Ectodermal cell (in vitro differentiated cells): Measurements from ENCODE around the gene CFAP46.
"Not testable (repeated sequence)": the region's sequence is repeated elsewhere in the genome, so short reads cannot be mapped to it uniquely, and the experiment has no call there.

ENCODE experiments used
- H3K27ac ChIP-seq: 2 replicates; pipeline ENCODE4 v1.7.0; 2013; ENCODE audit warnings: mild to moderate bottlenecking, low read depth, low read length; ENCODE audit not compliant: insufficient read depth, poor library complexity, severe bottlenecking
- H3K27me3 ChIP-seq: 2 replicates; pipeline ENCODE4 v1.7.0; 2013; ENCODE audit warnings: mild to moderate bottlenecking, low read length; ENCODE audit not compliant: insufficient read depth, control insufficient read depth, poor library complexity, severe bottlenecking
- H3K36me3 ChIP-seq: one replicate; pipeline ENCODE4 v1.7.0; 2013; ENCODE audit warnings: low read length; ENCODE audit not compliant: control insufficient read depth, insufficient read depth
- H3K4me1 ChIP-seq: one replicate; pipeline ENCODE4 v1.7.0; 2013; ENCODE audit warnings: low read length; ENCODE audit not compliant: control insufficient read depth, insufficient read depth
- H3K4me3 ChIP-seq: 2 replicates; pipeline ENCODE4 v1.7.0; 2013; ENCODE audit warnings: low read depth, low read length, control low read depth; ENCODE audit not compliant: insufficient read depth
- H3K9me3 ChIP-seq: 2 replicates; pipeline ENCODE4 v1.7.0; 2013; ENCODE audit warnings: mild to moderate bottlenecking, low read length, moderate library complexity; ENCODE audit not compliant: control insufficient read depth
- WGBS, 2 experiments: methylation state at CpG; one replicate each; pipeline ENCODE4 v1.1.7; 2013; ENCODE audit warnings: missing lambda C conversion rate in 2 of 2; 5-methylcytosine and 5-hydroxymethylcytosine counted together

CFAP46 gene

DNA sequence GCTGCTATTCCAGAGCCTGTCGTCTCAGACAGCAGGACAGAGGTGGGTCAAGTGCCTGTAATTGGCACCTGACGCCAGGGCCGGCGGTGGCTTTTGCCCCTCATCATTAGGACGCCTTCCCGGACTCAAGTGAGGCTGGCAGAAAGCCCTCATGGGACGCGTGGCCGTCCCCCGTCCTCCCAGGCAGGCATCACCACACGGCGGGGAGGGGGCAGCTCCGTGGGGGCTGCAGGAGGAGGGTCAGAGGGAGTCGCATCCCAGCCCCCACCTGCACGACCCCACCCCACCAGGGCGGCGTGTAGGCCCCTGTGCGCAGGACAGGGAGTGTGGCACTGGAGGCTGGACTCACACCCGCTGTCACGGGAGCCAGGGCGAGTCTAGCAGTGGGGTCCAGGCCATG is 16.3 kb downstream of the CFAP46 start:
- Histone ChIP-seq H3K36me3 (no peaks in the 10 kb centered on the region), H3K27me3 (no peaks in the 10 kb centered on the region), H3K27ac (no peak overlapping the region), H3K4me1 (no peaks in the 10 kb centered on the region), H3K9me3 (no peaks in the 10 kb centered on the region), H3K4me3 (no peak overlapping the region)
- 94% methylated on average over 21 of the region's 21 CpGs for WGBS, 2 experiments

- no peak overlapping the region for H3K27ac ChIP-seq
- H3K4me1 ChIP-seq: no peaks in the 10 kb centered on the region
- H3K4me3 ChIP-seq: no peak overlapping the region
- WGBS, 2 experiments: 96% methylated on average over 22 of the region's 22 CpGs
- H3K27me3 ChIP-seq: no peaks in the 10 kb centered on the region
- no peaks in the 10 kb centered on the region for H3K36me3 ChIP-seq
- no peaks in the 10 kb centered on the region for H3K9me3 ChIP-seq
Observed at GRCh38 chr10:132925614-132926013, 16.8 kb downstream of the CFAP46 start.

DNA sequence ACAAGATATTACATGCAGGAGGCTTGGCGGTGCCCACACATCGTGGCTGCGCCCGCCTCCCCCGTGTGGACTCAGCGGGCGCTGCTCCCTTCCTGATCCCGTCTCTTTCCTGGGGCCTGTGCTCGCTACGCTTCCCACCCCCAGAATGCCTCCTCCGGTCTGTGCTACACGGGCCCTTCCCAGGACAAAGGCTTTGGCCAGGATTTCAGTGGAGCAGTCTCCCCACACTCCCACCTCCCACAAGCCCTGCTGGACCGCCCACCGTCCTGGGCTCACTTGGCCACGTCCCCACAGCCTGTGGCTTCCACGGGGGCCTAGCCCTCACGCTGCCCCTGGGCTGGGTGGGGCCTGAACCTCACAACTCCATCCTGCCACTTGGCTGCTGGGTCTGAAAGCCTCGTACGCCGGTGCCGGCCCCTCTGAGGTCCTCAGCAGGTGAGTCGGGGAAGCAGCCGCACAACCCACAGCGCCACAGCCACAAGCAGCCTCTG is 17.3 kb downstream of the CFAP46 start:
- Histone ChIP-seq H3K27me3 (no peaks in the 10 kb centered on the region), H3K36me3 (no peaks in the 10 kb centered on the region), H3K4me3 (no peak overlapping the region), H3K4me1 (no peaks in the 10 kb centered on the region), H3K27ac (no peak overlapping the region), H3K9me3 (no peaks in the 10 kb centered on the region)
- WGBS, 2 experiments: 93% methylated on average over 24 of the region's 24 CpGs

GRCh38 chr10:132924046-132924952 is 18.1 kb downstream of the CFAP46 start:
- WGBS, 2 experiments: 92 to 93% methylated on average over 42 of the region's 42 CpGs
- Histone ChIP-seq H3K4me3 (no peak overlapping the region), H3K36me3 (no peaks in the 10 kb centered on the region), H3K27ac (no peak overlapping the region), H3K9me3 (no peaks in the 10 kb centered on the region), H3K4me1 (no peaks in the 10 kb centered on the region), H3K27me3 (no peaks in the 10 kb centered on the region)

GRCh38 chr10:132923384-132923783 is 19.0 kb downstream of the CFAP46 start:
- not testable (repeated sequence) for H3K4me3 ChIP-seq, H3K9me3 ChIP-seq, H3K4me1 ChIP-seq, H3K27me3 ChIP-seq, H3K36me3 ChIP-seq, H3K27ac ChIP-seq
- WGBS, 2 experiments: 90 to 92% methylated on average over 7 of the region's 7 CpGs

GRCh38 chr10:132922872-132923271 is 19.5 kb downstream of the CFAP46 start:
- WGBS, 2 experiments: 95 to 96% methylated on average over 17 of the region's 17 CpGs
- H3K27ac ChIP-seq: no peak overlapping the region
- no peaks in the 10 kb centered on the region for H3K36me3 ChIP-seq
- no peaks in the 10 kb centered on the region for H3K4me1 ChIP-seq
- H3K27me3 ChIP-seq: no peaks in the 10 kb centered on the region
- no peak overlapping the region for H3K4me3 ChIP-seq
- no peaks in the 10 kb centered on the region for H3K9me3 ChIP-seq

- WGBS, 2 experiments: 93 to 94% methylated on average over 52 of the region's 52 CpGs
- Histone ChIP-seq H3K36me3 (no peaks in the 10 kb centered on the region), H3K4me3 (no peak overlapping the region), H3K4me1 (no peaks in the 10 kb centered on the region), H3K9me3 (no peaks in the 10 kb centered on the region), H3K27ac (no peak overlapping the region), H3K27me3 (no peaks in the 10 kb centered on the region)
Observed at GRCh38 chr10:132921818-132922807, 20.3 kb downstream of the CFAP46 start.

DNA sequence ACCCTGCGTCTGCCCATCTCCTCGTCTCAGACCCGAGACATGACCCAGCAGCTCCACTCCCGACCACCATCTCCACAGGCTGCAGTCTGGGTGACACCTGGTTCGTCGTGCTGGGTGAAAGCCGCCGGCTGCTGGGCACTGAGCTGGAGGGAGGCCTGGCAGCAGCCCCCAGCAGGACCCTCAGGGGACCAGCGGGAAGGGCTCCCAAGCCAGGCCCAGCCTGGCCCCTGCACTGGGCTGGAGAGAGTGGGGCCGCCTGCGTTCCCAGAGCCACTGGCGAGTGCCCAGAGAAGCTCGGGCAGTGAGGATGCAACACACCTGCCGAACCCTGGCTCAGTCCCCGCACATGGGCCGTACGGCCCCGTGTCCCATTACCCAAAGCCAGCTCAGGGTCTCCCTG is 21.3 kb downstream of the CFAP46 start:
- H3K27ac ChIP-seq: no peak overlapping the region
- no peaks in the 10 kb centered on the region for H3K4me1 ChIP-seq
- no peak overlapping the region for H3K4me3 ChIP-seq
- no peaks in the 10 kb centered on the region for H3K36me3 ChIP-seq
- H3K27me3 ChIP-seq: no peaks in the 10 kb centered on the region
- WGBS, 2 experiments: 94% methylated on average over 18 of the region's 18 CpGs
- no peaks in the 10 kb centered on the region for H3K9me3 ChIP-seq

- 92 to 95% methylated on average over 38 of the region's 38 CpGs for WGBS, 2 experiments
- no peaks in the 10 kb centered on the region for H3K27me3 ChIP-seq
- H3K9me3 ChIP-seq: no peaks in the 10 kb centered on the region
- no peak overlapping the region for H3K27ac ChIP-seq
- H3K4me1 ChIP-seq: no peaks in the 10 kb centered on the region
- no peaks in the 10 kb centered on the region for H3K36me3 ChIP-seq
- no peak overlapping the region for H3K4me3 ChIP-seq
Observed at GRCh38 chr10:132920101-132920925, 22.1 kb downstream of the CFAP46 start.
